Esophagus squamous epithelium (tissue), 5 donors: ENCODE data around the gene PLPP4. TPM values are rescaled to one million over a fixed set of nuclear protein-coding genes. Genes with fewer than 3 reads are reported as not detected.

Experiments
- DNase-seq: peaks from one replicate; lab custom pipeline; 2025; lab: John Stamatoyannopoulos, UW
- H3K27ac ChIP-seq, 4 donors: fragments of 200-600 bp; sonication (generic); one replicate each; pipeline ENCODE4 v1.5.1; 2016 to 2019; ENCODE audit warnings: mild to moderate bottlenecking in 1 of 4
- H3K27me3 ChIP-seq, 4 donors: fragments of 200-600 bp; sonication (generic); 1 replicate in 3 of 4; 2 replicates in 1 of 4; pipeline versions ENCODE4 v1.5.1 to v1.6.0; 2017 to 2021; ENCODE audit warnings: antibody characterized with exemption in 1 of 4
- H3K36me3 ChIP-seq, 3 donors: fragments of 200-600 bp; sonication (generic); one replicate each; pipeline ENCODE4 v1.5.1; 2016 to 2019
- H3K4me1 ChIP-seq, 3 donors: fragments of 200-600 bp; sonication (generic); one replicate each; pipeline ENCODE4 v1.5.1; 2017 to 2019
- H3K4me3 ChIP-seq, 4 donors: fragments of 200-600 bp; sonication (generic); 1 replicate in 3 of 4; 2 replicates in 1 of 4; pipeline ENCODE4 v1.5.1; 2016 to 2019; ENCODE audit warnings: mild to moderate bottlenecking in 2 of 4, moderate library complexity in 1 of 4
- H3K9me3 ChIP-seq, 3 donors: fragments of 200-600 bp; sonication (generic); one replicate each; pipeline ENCODE4 v1.5.1; 2016 to 2019
- POLR2A ChIP-seq, 4 donors: fragments of 450-650 bp; IDR thresholded peaks; one replicate each; pipeline ENCODE4 v1.6.1; 2017; ENCODE audit warnings: antibody characterized with exemption in 4 of 4, mild to moderate bottlenecking in 4 of 4, moderate library complexity in 3 of 4
- WGBS, 2 donors: methylation state at CpG; one replicate each; pipeline ENCODE4 v1.1.5; 2018; 5-methylcytosine and 5-hydroxymethylcytosine counted together
- intact Hi-C: fragments of 100-400 bp; cut with DNase I; formaldehyde crosslinking; loops from one replicate; pipeline ENCODE4 v1.15.0; 2022
- total RNA-seq, 4 donors: library from RNA; depleted of rRNA; stranded (reverse); fragments of >200 nt; gene quantifications; one replicate each; pipeline ENCODE4 v1.1.0, GENCODE V29; 2016
- TF ChIP-seq, protein P1 (sequence below), 6 experiments: fragments of 450-650 bp in 4 of 6; fragments of 200-600 bp in 2 of 6; sonication (generic) in 2 of 6; IDR thresholded peaks; one replicate each; pipeline ENCODE4 v1.5.1; 2016 to 2019; ENCODE audit warnings: antibody characterized with exemption in 6 of 6, mild to moderate bottlenecking in 4 of 6, moderate library complexity in 4 of 6
- donor health status: DM: yes; HTN: yes; CAD: no.

Gene PLPP4
- total RNA-seq, 4 donors from 2014 or later, result 0.38 to 0.49 TPM; not detected in 2

- WGBS, 2 donors, result 34 to 40% methylated on average over 11 of the region's 11 CpGs
- no peak for DNase-seq
Measured at GRCh38 chr10:120514035-120514620, 57.1 kb downstream of the PLPP4 start.

DNA sequence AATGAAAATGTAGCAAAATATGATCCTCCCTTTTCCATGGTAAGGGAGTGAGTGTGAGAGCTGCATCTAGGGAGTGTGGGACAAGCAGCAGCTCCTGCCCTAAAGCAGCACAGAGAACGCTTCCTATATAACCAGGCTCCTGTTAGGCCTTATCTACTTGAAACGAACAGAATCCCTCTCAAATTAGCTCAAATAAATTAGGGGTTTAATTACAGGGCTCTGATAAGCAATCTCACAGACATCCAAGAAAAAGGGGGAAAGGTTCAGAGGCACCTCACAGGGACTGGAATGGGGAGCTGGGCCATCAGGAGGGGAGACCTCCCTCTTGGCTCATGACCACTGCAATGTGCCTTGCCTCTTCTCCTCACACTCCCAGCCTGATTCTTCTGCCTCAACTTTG is 57.9 kb downstream of the PLPP4 start:
- 50% methylated on average over 2 of the region's 2 CpGs for WGBS, 2 donors
- intact Hi-C loops, result no loop called here

More at GRCh38 chr10:120514035-120514620, 57.1 kb downstream of the PLPP4 start:
- H3K27me3 ChIP-seq, result no peaks in the 10 kb centered on the region
- TF ChIP-seq, protein P1, sequence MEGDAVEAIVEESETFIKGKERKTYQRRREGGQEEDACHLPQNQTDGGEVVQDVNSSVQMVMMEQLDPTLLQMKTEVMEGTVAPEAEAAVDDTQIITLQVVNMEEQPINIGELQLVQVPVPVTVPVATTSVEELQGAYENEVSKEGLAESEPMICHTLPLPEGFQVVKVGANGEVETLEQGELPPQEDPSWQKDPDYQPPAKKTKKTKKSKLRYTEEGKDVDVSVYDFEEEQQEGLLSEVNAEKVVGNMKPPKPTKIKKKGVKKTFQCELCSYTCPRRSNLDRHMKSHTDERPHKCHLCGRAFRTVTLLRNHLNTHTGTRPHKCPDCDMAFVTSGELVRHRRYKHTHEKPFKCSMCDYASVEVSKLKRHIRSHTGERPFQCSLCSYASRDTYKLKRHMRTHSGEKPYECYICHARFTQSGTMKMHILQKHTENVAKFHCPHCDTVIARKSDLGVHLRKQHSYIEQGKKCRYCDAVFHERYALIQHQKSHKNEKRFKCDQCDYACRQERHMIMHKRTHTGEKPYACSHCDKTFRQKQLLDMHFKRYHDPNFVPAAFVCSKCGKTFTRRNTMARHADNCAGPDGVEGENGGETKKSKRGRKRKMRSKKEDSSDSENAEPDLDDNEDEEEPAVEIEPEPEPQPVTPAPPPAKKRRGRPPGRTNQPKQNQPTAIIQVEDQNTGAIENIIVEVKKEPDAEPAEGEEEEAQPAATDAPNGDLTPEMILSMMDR (IDR thresholded peaks at IDR 0.05), result no peak
- no peak for TF ChIP-seq POLR2A (IDR thresholded peaks at IDR 0.05)
- intact Hi-C loops, result no loop called here
- H3K4me1 ChIP-seq, result no peaks in the 10 kb centered on the region
- H3K4me3 ChIP-seq, result no peak overlapping the region
- H3K36me3 ChIP-seq, result no peaks in the 10 kb centered on the region
- H3K27ac ChIP-seq, result no peak overlapping the region
- no peaks in the 10 kb centered on the region for H3K9me3 ChIP-seq

GRCh38 chr10:120515741-120516140 is 58.7 kb downstream of the PLPP4 start:
- no peak for DNase-seq
- H3K36me3 ChIP-seq, result no peaks in the 10 kb centered on the region
- no peak for TF ChIP-seq POLR2A (IDR thresholded peaks at IDR 0.05)
- no peaks in the 10 kb centered on the region for H3K9me3 ChIP-seq
- no peak overlapping the region for H3K4me3 ChIP-seq
- 58 to 79% methylated on average over 2 of the region's 2 CpGs for WGBS, 2 donors
- no peaks in the 10 kb centered on the region for H3K4me1 ChIP-seq
- H3K27me3 ChIP-seq, result no peaks in the 10 kb centered on the region
- H3K27ac ChIP-seq, result no peak overlapping the region
- intact Hi-C loops, result no loop called here

More for the DNA sequence above, 57.9 kb downstream of the PLPP4 start:
- no peaks in the 10 kb centered on the region for H3K36me3 ChIP-seq
- H3K27ac ChIP-seq, result no peak overlapping the region
- no peaks in the 10 kb centered on the region for H3K27me3 ChIP-seq
- no peak overlapping the region for H3K4me3 ChIP-seq
- TF ChIP-seq, protein P1 (IDR thresholded peaks at IDR 0.05), result no peak
- no peak for TF ChIP-seq POLR2A (IDR thresholded peaks at IDR 0.05)
- no peaks in the 10 kb centered on the region for H3K4me1 ChIP-seq
- DNase-seq, result no peak
- no peaks in the 10 kb centered on the region for H3K9me3 ChIP-seq

GRCh38 chr10:120516426-120516825 is 59.4 kb downstream of the PLPP4 start:
- no peaks in the 10 kb centered on the region for H3K27me3 ChIP-seq
- intact Hi-C loops, result no loop called here
- TF ChIP-seq, protein P1 (IDR thresholded peaks at IDR 0.05), result no peak
- no peak for TF ChIP-seq POLR2A (IDR thresholded peaks at IDR 0.05)
- H3K4me1 ChIP-seq, result no peaks in the 10 kb centered on the region
- WGBS, 2 donors, result 64 to 74% methylated on average over 4 of the region's 4 CpGs
- H3K4me3 ChIP-seq, result no peak overlapping the region
- no peak overlapping the region for H3K27ac ChIP-seq
- no peak for DNase-seq
- no peaks in the 10 kb centered on the region for H3K9me3 ChIP-seq
- no peaks in the 10 kb centered on the region for H3K36me3 ChIP-seq

GRCh38 chr10:120517196-120517595 is 60.2 kb downstream of the PLPP4 start:
- WGBS, 2 donors, result 80 to 81% methylated on average over 5 of the region's 5 CpGs
- H3K27me3 ChIP-seq, result no peaks in the 10 kb centered on the region
- DNase-seq, result no peak
- no peaks in the 10 kb centered on the region for H3K4me1 ChIP-seq
- H3K36me3 ChIP-seq, result no peaks in the 10 kb centered on the region
- H3K4me3 ChIP-seq, result no peak overlapping the region
- intact Hi-C loops, result no loop called here
- H3K27ac ChIP-seq, result no peak overlapping the region
- no peaks in the 10 kb centered on the region for H3K9me3 ChIP-seq
- TF ChIP-seq, protein P1 (IDR thresholded peaks at IDR 0.05), result no peak
- no peak for TF ChIP-seq POLR2A (IDR thresholded peaks at IDR 0.05)
